GM12892 (cell line): ENCODE data around the gene ADAT3.

ENCODE experiments used
- POLR2A ChIP-seq: IDR thresholded peaks from 2 replicates; pipeline ENCODE4 v1.6.1; 2011; ENCODE audit warnings: low read depth, low read length, control low read depth
- POLR2AphosphoS5 ChIP-seq: IDR thresholded peaks from 2 replicates; pipeline ENCODE4 v1.6.1; 2011; ENCODE audit warnings: low read depth, low read length, control low read depth
- TAF1 ChIP-seq: IDR thresholded peaks from 2 replicates; pipeline ENCODE4 v1.6.1; 2011; ENCODE audit warnings: low read depth, mild to moderate bottlenecking, control low read depth, low read length, borderline replicate concordance

GRCh38 chr19:1884719-1885334, 20.4 kb upstream of the ADAT3 start:
- TF ChIP-seq POLR2A (0 out of 2 replicates have a peak, but pooled peaks have one; percentile 41), TAF1 (no peak), POLR2AphosphoS5 (no peak)
